Loucy (cell line): Measurements from ENCODE around the gene SCAMP2.

Source experiments
- CTCF ChIP-seq: fragments of 200-600 bp; sonication (generic); conservative IDR thresholded peaks from 2 replicates; pipeline ENCODE4 v1.5.1; 2014; ENCODE audit warnings: mild to moderate bottlenecking, antibody characterized with exemption, low read length
- EZH2phosphoT487 ChIP-seq: fragments of 200-600 bp; IDR thresholded peaks from 2 replicates; pipeline ENCODE4 v1.6.1; 2018; ENCODE audit warnings: antibody characterized with exemption, mild to moderate bottlenecking, moderate library complexity, borderline replicate concordance

DNA sequence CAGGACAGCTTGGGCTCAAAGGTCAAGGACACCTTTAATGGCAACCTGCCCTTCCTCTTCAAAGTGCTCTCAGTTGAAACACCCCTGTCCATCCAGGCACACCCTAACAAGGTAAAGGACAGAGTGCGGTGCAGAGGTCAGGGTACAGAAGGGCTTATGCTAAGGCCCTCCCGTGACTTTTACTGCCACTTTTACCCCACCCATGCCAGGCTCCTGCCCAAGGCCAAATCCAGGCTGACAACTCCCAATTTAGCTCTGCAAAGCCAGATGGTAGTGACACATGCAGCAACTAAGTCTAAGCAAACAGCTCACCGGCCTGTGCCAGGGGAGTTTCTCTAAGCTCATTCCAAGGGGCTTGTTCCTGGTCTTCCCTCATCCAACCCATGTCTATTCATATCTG, 18.3 kb upstream of the SCAMP2 start:
- TF ChIP-seq CTCF (no peak), EZH2phosphoT487 (no peak)
